Activated T-cell treated with anti-CD3 and anti-CD28 coated beads, Interleukin-2, amount 50 U/mL, for 24 hours (primary cell): Measurements from ENCODE around the gene GABRB3.
A peak's percentile ranks its signal among the peaks of the same experiment; 100 is the strongest.

Experiments used
- DNase-seq: peaks from one replicate; pipeline ENCODE4 v3.0.0-alpha.2; 2020
- H3K27ac Mint-ChIP-seq: 2 replicates; pipeline ENCODE4 v1.8.0; 2020; ENCODE audit warnings: mild to moderate bottlenecking, mixed read lengths
- H3K27me3 Mint-ChIP-seq: 2 replicates; pipeline ENCODE4 v1.8.0; 2020; ENCODE audit warnings: mixed read lengths
- H3K36me3 Mint-ChIP-seq: 2 replicates; pipeline ENCODE4 v1.8.0; 2020; ENCODE audit warnings: low read depth, mixed read lengths
- H3K4me1 Mint-ChIP-seq: 2 replicates; pipeline ENCODE4 v1.8.0; 2020; ENCODE audit warnings: low read depth, mixed read lengths
- H3K4me3 Mint-ChIP-seq: 2 replicates; pipeline ENCODE4 v1.8.0; 2020; ENCODE audit warnings: mild to moderate bottlenecking, moderate library complexity, mixed read lengths
- H3K9me3 Mint-ChIP-seq: 2 replicates; pipeline ENCODE4 v1.8.0; 2020; ENCODE audit warnings: mixed read lengths

Gene GABRB3

DNA sequence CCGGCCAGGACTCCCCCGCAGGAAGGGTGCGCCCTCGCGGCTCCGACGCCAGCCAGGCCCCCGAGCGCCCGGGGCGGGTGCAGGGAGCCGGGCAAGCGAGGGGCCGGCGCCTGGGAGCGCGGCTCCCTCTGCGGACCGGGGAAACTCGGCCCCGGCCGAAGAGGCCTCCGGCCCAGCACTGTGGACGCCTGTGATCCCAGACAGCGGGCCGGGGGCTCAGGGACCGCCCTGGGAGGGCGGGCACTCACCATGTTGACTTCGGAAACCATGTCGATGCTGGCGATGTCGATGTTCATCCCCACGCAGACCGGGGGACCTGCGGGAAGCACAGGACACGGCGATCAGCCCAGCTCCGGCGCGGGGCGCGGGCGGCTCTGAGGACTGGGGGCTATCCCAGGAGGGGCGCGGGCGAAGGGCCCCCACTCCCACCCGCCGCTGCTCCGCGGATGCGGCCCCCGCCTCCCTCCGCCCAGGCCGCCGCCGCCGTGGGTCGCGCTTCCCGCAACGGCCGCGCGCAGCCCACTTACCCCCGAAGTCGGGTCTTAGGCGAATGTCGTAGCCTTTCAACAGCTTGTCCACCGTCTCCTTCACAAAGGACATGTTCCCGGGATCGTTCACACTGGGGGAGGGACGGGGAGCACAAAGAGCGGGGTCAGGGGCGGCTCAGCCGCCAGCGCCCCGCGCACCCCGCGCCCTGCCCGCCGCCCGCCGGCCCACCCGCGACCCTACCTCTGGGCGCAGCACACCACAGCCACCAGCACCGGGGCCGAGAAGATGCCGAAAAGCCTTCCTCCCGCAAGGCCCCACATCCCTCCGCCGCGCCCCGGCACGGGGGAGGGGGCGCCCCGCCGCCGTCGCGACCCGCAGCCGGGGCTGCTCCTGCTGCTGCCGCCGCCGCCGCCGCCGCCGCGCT, at the start of gene GABRB3:
Gene GABRB3 (minus strand): TSS at position 913 of the 913 bp plus-strand sequence.
- no peak for DNase-seq
- peak within 1 kb of the TSS; percentile 22 for H3K27ac Mint-ChIP-seq
- H3K9me3 Mint-ChIP-seq = no peaks in the 10 kb centered on the region
- peaks cover 3% of the 10 kb centered on the region for H3K4me1 Mint-ChIP-seq
- H3K27me3 Mint-ChIP-seq = peaks cover 45% of the 10 kb centered on the region
- no peaks in the 10 kb centered on the region for H3K36me3 Mint-ChIP-seq
- no peak within 1 kb of the TSS for H3K4me3 Mint-ChIP-seq

DNA sequence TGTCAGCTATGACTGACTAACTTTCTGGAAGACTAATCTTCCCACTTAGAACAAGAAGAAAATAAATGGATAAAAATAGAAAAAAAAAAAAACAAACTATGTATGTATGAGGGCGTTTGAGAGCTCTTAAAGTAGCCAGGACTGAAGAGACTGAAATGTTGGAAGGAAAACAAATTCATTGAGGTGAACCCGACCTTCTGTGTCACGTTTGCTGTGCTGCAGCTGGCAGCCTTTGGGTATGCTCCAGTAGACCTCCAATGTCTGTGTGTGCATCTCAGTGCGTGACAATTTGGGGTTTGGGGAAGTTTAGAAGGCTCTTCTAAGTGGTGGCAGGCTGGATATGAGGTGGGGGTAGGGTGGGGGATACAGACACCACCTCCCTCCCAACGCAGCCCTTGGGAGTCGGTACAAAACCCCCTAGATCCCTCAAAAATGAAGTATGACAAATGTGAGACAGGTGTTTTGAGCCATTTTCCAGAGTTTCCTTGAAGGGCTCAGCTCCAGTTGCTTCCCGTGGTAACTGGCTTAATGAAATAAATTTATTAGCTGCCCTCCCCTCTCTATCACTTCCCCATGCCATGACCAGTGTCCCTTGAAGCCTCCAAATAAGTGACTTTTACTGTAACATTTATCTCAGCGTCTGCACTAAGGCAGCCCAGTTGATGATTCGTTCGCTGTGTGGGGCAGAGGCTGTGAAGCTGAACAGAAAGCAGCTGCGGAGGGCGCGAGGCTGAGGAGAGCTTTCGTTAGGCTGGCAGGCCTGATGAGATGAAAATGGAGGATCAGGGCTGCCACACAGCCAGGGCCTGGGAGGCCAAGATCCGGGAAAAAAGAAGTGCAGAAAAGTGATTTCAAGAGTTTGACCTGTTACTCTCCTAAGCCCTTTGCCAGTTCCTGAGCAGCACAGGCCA, 34.9 kb upstream of the GABRB3 start:
- Mint-ChIP-seq H3K36me3 (no peaks in the 10 kb centered on the region), H3K9me3 (peaks cover 3% of the 10 kb centered on the region), H3K27me3 (peaks cover 2% of the 10 kb centered on the region), H3K4me3 (no peak overlapping the region), H3K4me1 (no peaks in the 10 kb centered on the region), H3K27ac (no peak overlapping the region)
- no peak for DNase-seq

DNA sequence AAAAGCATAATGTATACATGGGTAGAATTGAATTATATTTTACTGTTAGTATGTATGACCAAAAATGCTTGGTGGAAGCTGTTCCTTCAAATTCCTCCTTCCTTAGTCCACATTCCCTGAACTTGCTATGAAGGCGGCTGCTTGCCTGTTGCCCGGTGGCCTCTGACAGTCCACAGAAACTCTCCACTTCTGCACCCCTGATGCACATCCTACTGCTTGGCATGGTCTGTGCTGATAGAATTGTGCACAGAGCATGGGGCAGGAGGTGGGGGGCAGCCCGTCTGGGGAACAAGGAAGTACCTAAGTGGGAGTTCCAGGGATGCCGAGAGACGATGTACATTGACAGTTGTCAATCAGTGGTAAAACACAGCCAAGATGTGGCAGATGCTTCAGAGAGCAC, 33.7 kb upstream of the GABRB3 start:
- Mint-ChIP-seq H3K36me3 (no peaks in the 10 kb centered on the region), H3K9me3 (peaks cover 3% of the 10 kb centered on the region), H3K27ac (no peak overlapping the region), H3K4me3 (no peak overlapping the region), H3K4me1 (no peaks in the 10 kb centered on the region), H3K27me3 (peaks cover 2% of the 10 kb centered on the region)
- DNase-seq = no peak

DNA sequence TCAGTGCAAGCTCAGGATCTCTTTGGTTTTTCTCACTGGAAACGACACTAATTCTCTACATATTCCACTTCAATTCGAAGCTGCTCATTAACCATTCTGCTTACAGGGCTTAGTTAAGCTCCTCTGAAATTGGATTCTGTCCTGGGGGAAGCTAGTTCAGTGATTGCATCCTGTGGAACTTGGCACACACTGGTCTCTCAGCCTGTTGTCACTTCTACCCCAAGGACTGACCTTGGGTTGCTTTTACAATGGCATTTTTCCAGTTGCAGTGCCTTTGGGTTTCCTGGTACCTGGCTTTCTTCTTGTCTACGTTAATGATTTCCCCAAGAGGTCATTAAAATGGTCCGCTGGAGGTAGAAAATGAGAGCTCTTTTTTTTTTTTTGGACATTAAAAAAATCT, 33.3 kb upstream of the GABRB3 start:
- Mint-ChIP-seq H3K4me1 (no peaks in the 10 kb centered on the region), H3K9me3 (peaks cover 3% of the 10 kb centered on the region), H3K4me3 (no peak overlapping the region), H3K27me3 (peaks cover 2% of the 10 kb centered on the region), H3K36me3 (no peaks in the 10 kb centered on the region), H3K27ac (no peak overlapping the region)
- DNase-seq = no peak

DNA sequence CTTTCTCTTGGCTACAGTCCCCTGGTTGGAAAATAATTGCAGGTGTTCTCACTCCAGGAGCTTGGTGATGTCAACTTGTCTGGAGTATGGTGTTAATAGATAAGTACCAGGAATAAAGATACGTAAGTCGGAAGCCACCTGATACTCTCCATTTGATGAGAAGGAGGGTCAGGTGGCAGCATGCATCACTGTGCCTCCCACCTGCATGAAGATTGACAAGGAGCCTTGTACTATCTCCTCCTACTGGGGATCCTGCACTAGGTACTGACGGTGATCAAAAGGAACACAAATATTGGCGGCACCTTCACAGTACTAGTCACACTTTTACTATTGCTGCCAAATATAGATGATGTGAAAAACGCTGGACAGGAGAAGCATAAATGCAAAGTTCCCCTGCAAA, 32.6 kb upstream of the GABRB3 start:
- no peak overlapping the region for H3K27ac Mint-ChIP-seq
- peaks cover 2% of the 10 kb centered on the region for H3K27me3 Mint-ChIP-seq
- no peaks in the 10 kb centered on the region for H3K4me1 Mint-ChIP-seq
- H3K9me3 Mint-ChIP-seq = peaks cover 3% of the 10 kb centered on the region
- no peaks in the 10 kb centered on the region for H3K36me3 Mint-ChIP-seq
- no peak for DNase-seq
- no peak overlapping the region for H3K4me3 Mint-ChIP-seq

DNA sequence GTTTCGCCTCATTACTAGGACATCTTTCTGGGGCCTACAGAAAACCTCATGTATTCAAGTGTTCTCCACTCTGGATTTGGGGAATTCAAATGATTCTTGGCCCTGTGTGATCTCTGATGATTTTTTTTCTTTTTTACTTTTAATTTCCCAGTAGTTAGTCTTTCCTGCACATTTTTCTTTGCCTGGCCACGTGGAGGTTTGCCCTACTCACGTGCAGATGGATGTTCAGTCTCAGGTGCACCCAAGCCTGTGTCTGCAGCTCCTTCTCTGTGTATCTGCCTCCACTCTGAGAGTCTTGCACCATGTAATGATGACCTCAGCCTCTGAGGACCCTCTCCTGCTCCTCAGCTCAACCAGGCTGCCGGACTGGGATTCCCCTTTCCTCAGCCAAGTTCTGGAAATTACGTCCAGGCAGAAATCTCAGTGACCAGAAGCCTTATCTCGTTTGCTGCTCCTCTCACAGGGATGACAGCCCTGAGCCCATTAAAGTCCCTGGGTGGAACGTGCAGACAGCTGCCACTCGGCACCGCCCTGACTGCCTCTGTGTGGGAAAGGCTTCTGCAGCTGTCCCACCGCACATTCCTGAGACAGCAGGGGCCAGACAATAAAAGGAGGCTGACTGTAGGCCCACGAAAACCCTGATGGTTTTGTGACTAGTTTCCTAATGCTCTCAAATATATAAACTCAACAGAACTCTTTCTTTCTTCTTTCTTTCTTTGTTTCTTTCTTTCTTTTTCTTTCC, 31.4 kb upstream of the GABRB3 start:
- H3K36me3 Mint-ChIP-seq = no peaks in the 10 kb centered on the region
- no peak overlapping the region for H3K27ac Mint-ChIP-seq
- no peak for DNase-seq
- no peaks in the 10 kb centered on the region for H3K9me3 Mint-ChIP-seq
- H3K4me1 Mint-ChIP-seq = no peaks in the 10 kb centered on the region
- H3K27me3 Mint-ChIP-seq = peaks cover 2% of the 10 kb centered on the region
- no peak overlapping the region for H3K4me3 Mint-ChIP-seq

DNA sequence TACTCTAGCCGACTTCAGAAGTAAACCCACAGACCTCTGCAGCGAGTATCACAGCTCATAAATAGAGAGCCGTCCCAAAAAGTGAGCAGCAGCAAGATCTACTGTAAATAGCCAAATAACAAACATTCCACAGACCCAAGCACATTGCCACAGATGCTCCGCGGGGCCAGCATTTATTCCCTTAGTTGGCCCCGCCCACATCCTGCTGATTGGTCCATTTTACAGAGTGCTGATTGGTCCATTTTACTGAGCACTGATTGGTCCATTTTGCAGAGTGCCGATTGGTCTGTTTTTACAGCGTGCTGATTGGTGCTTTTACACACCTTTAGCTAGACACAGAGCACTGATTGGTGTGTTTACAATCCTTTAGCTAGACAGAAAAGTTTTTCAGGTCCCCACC, 17.3 kb upstream of the GABRB3 start:
- no peak for DNase-seq
- Mint-ChIP-seq H3K4me1 (no peaks in the 10 kb centered on the region), H3K27me3 (no peaks in the 10 kb centered on the region), H3K9me3 (peaks cover 17% of the 10 kb centered on the region), H3K36me3 (no peaks in the 10 kb centered on the region), H3K27ac (no peak overlapping the region), H3K4me3 (no peak overlapping the region)

DNA sequence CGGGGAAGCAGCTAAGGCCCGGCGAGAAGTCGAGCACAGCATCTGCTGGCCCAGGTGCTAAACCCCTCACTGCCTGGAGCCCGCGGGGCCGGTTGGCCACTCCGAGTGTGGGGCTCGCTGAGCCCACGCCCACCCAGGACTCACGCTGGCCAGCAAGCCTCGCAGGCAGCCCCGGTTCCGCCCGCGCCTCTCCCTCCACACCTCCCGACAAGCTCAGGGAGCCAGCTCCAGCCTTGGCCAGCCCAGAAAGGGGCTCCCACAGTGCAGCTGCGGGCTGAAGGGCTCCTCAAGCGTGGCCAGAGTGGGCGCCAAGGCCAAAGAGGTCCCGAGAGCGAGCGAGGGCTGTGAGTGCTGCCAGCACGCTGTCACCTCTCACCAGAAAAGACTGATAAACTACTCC, 8.9 kb upstream of the GABRB3 start:
- no peak overlapping the region for H3K4me3 Mint-ChIP-seq
- H3K27me3 Mint-ChIP-seq = peaks cover 5% of the 10 kb centered on the region
- no peak overlapping the region for H3K27ac Mint-ChIP-seq
- H3K9me3 Mint-ChIP-seq = peaks cover 5% of the 10 kb centered on the region
- no peak for DNase-seq
- H3K36me3 Mint-ChIP-seq = no peaks in the 10 kb centered on the region
- H3K4me1 Mint-ChIP-seq = no peaks in the 10 kb centered on the region

DNA sequence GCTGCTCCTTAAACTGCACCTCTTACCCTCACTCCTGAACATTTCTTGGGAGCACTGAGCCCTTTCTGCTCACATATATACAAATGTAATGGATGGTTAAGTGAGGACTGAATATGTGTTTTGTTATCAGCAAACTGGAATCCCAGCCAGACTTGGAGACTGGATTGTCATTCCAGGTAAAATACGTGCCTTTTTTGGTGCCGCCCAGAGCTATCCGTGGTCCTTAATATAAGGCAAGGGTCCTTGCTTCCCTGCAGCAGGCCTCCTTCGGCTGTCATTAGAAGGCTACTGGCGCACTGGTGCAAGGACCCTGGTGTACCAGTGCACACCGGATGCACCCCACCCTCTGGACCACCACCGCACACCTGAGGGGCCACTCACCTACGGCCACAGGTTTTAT, 1.1 kb upstream of the GABRB3 start:
- Mint-ChIP-seq H3K4me3 (no peak overlapping the region), H3K36me3 (no peaks in the 10 kb centered on the region), H3K4me1 (peaks cover 3% of the 10 kb centered on the region), H3K9me3 (no peaks in the 10 kb centered on the region), H3K27ac (peak overlapping the region; percentile 22), H3K27me3 (peaks cover 49% of the 10 kb centered on the region)
- no peak for DNase-seq

DNA sequence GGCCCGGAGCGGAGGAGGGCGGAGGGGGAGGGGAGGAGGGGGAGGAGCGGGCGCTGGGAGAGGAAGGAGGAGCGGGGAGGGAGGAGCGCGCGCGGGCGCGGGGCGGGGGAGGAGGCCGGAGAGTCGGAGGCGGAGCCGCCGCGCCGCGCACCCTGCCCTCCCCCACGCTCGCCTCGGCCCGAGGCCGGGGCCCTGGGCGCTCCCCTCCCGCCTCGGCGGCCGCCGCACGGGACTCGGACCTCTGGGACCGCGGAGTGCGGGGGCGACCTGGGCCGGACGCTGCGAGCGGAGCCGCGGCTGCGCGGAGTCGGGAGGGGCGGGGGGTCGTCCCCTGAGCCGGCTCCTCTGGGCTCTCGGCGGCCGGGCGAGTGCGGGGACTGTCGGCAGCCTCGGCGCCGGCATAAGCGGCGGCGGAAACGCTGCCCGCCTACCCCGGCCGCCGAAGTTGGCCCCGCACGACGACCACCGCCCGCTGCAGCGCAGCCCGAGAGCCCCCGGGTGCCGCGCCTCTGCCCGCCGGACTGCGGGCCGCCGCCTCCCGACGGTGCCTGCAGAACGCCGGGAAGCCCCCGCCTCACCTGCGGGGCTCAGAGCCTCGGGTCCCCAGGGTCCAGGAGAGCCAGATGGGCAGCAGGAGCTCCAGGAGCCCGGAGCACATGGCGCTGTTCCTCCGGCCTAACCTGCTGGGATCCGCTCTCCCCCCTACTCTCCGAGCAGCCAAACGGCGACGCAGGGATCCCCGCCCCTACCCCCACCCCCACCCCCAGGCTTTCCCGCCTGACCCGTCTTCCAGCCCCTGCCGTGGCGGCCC, 406 bp upstream of the GABRB3 start:
- H3K27ac Mint-ChIP-seq = no peak overlapping the region
- DNase-seq = no peak

DNA sequence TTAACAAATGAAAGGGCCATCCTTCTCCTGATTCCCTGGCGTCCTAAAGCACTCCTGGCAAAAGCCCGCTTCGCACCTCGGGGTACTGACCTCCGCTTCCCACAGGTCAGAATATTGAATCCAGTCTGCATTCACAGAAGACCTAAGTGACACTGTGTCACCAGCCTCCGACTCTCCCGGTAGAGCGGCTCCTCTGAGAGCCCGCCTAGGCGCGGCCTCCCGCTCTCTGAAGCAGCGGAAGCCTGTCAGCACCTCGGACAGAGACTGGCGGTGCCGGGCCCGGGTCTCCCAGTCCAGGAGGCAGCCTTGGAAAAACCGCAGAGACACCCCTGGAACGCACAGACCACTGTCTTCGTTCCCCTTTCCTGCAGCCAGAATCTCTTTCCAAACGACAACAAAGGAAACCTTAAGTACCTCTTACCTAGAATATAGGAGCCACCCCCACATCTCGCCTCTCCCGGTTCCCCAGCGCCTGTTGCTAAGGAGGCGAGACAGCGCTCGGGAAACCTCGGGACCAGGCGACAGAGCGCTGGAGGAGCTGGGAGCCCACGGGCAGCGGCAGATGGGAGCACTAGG, 1.2 kb downstream of the GABRB3 start:
- Mint-ChIP-seq H3K27me3 (peaks cover 45% of the 10 kb centered on the region), H3K4me3 (no peak overlapping the region), H3K27ac (no peak overlapping the region), H3K4me1 (peaks cover 3% of the 10 kb centered on the region), H3K36me3 (no peaks in the 10 kb centered on the region), H3K9me3 (peaks cover under 1% of the 10 kb centered on the region)
- DNase-seq = no peak

More for the DNA sequence above, 406 bp upstream of the GABRB3 start:
- H3K27me3 Mint-ChIP-seq = peaks cover 49% of the 10 kb centered on the region
- H3K36me3 Mint-ChIP-seq = no peaks in the 10 kb centered on the region
- H3K9me3 Mint-ChIP-seq = no peaks in the 10 kb centered on the region
- no peak overlapping the region for H3K4me3 Mint-ChIP-seq
- H3K4me1 Mint-ChIP-seq = peaks cover 3% of the 10 kb centered on the region

DNA sequence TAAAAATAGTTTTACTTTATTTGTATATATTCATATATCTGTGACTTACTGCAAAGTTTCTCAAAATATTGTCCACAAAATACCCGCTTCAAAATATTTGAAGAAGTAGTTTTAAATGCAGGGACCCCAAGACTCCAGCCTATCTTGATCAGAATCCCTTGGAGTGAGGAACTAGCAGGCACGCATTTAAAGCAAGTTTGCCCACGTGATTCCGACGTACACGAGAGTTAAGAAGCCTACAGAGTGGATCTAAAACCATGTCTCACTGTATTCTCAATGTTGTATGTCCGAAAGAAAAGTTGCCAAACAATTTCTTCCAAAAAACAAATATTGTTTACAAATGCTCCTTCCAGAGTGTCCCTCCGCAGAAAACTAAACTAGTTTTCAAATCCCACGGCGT, 1.7 kb downstream of the GABRB3 start:
- peaks cover 45% of the 10 kb centered on the region for H3K27me3 Mint-ChIP-seq
- H3K9me3 Mint-ChIP-seq = peaks cover 2% of the 10 kb centered on the region
- no peak overlapping the region for H3K4me3 Mint-ChIP-seq
- H3K36me3 Mint-ChIP-seq = no peaks in the 10 kb centered on the region
- no peak overlapping the region for H3K27ac Mint-ChIP-seq
- H3K4me1 Mint-ChIP-seq = peaks cover 3% of the 10 kb centered on the region
- no peak for DNase-seq

DNA sequence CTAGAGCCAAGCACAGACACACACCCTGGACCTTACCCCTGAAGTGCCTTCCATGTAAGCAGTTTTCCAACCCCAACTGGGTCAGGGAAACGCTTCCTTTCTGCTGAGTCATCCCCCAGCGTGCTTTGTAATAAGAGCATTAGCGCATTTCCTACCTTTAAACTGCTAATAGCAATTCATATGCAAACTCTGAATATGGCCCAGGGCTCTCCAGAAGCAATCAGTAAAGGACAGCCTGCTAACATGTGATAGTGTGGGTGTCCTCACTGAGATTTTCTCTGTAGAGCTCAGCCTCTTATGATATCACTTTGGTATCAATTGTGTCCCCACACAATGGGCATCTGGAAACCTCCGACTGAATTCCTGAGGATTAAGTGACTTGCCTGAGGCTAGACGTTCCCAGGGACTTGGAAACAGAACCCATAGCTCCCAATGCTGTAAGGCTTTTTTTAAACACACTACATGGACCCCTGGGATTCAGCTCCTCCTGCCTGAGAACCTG, 5.6 kb downstream of the GABRB3 start:
- Mint-ChIP-seq H3K27me3 (peaks cover 20% of the 10 kb centered on the region), H3K36me3 (no peaks in the 10 kb centered on the region), H3K4me1 (no peaks in the 10 kb centered on the region), H3K27ac (no peak overlapping the region), H3K4me3 (no peak overlapping the region), H3K9me3 (peaks cover 12% of the 10 kb centered on the region)
- DNase-seq = no peak
